Islet of Langerhans (tissue), 1 donor: ENCODE results near the gene CDK4.

Source experiments
- FAIRE-seq: peaks from one replicate; lab custom pipeline; 2011; peaks lifted over from hg19 to GRCh38; lab: Jason Lieb, UNC

CDK4 gene

GRCh38 chr12:57771873-57772428 lies 19.8 kb upstream of the CDK4 start, which contains the start of gene METTL1:
Gene METTL1, minus strand, starts transcription at chr12:57772105. Its CDS starts 22 bp downstream, at chr12:57772083.
- FAIRE-seq, result no peak

- no peak for FAIRE-seq
Observed at GRCh38 chr12:57771236-57771872, 19.2 kb upstream of the CDK4 start.

- no peak for FAIRE-seq
Observed at GRCh38 chr12:57770734-57771133, 18.6 kb upstream of the CDK4 start.

GRCh38 chr12:57769594-57769993 lies 17.5 kb upstream of the CDK4 start:
- no peak for FAIRE-seq

- FAIRE-seq, result no peak
Observed at GRCh38 chr12:57767876-57768275, 15.8 kb upstream of the CDK4 start.

- no peak for FAIRE-seq
Observed at GRCh38 chr12:57767305-57767698, 15.2 kb upstream of the CDK4 start.

- no peak for FAIRE-seq
Observed at GRCh38 chr12:57766464-57767304, 14.6 kb upstream of the CDK4 start, which contains the start of gene CYP27B1. Gene CYP27B1, minus strand, starts transcription at chr12:57767078. Its CDS starts 37 bp downstream, at chr12:57767041.

GRCh38 chr12:57765698-57766463 lies 13.8 kb upstream of the CDK4 start:
- no peak for FAIRE-seq

GRCh38 chr12:57765003-57765697 lies 13.0 kb upstream of the CDK4 start:
- no peak for FAIRE-seq

GRCh38 chr12:57764662-57765002 lies 12.5 kb upstream of the CDK4 start:
- no peak for FAIRE-seq

- no peak for FAIRE-seq
Observed at GRCh38 chr12:57763881-57764661, 12.0 kb upstream of the CDK4 start.

GRCh38 chr12:57762463-57762862 lies 10.4 kb upstream of the CDK4 start:
- no peak for FAIRE-seq

GRCh38 chr12:57761391-57761998 lies 9.4 kb upstream of the CDK4 start:
- no peak for FAIRE-seq

GRCh38 chr12:57760347-57760982 lies 8.4 kb upstream of the CDK4 start:
- no peak for FAIRE-seq

GRCh38 chr12:57759360-57759980 lies 7.4 kb upstream of the CDK4 start:
- FAIRE-seq, result no peak

GRCh38 chr12:57758552-57759359 lies 6.6 kb upstream of the CDK4 start:
- no peak for FAIRE-seq

GRCh38 chr12:57757771-57758170 lies 5.7 kb upstream of the CDK4 start:
- no peak for FAIRE-seq

GRCh38 chr12:57756406-57757341 lies 4.6 kb upstream of the CDK4 start:
- FAIRE-seq, result no peak
